Ishikawa (cell line): ENCODE data around the gene NDOR1.

Experiments
- CEBPB ChIP-seq: IDR thresholded peaks from 2 replicates; pipeline ENCODE4 v1.6.1; 2012
- CREB1 ChIP-seq: IDR thresholded peaks from 2 replicates; pipeline ENCODE4 v1.6.1; 2012; ENCODE audit warnings: low read depth
- EP300 ChIP-seq: IDR thresholded peaks from 2 replicates; pipeline ENCODE4 v1.6.1; 2012; ENCODE audit warnings: borderline replicate concordance
- MAX ChIP-seq: IDR thresholded peaks from 2 replicates; pipeline ENCODE4 v1.6.1; 2012
- NFIC ChIP-seq: IDR thresholded peaks from 2 replicates; pipeline ENCODE4 v1.6.1; 2012
- RAD21 ChIP-seq: IDR thresholded peaks from 2 replicates; pipeline ENCODE4 v1.6.1; 2012; ENCODE audit warnings: low read depth
- REST ChIP-seq: IDR thresholded peaks from 2 replicates; pipeline ENCODE4 v1.6.1; 2012; ENCODE audit warnings: low read depth, mild to moderate bottlenecking
- TCF12 ChIP-seq: IDR thresholded peaks from 2 replicates; pipeline ENCODE4 v1.6.1; 2012; ENCODE audit warnings: low read depth
- USF1 ChIP-seq: IDR thresholded peaks from 2 replicates; pipeline ENCODE4 v1.6.1; 2012
- YY1 ChIP-seq: IDR thresholded peaks from 2 replicates; pipeline ENCODE4 v1.6.1; 2012; ENCODE audit warnings: low read depth
- ZBTB7A ChIP-seq: IDR thresholded peaks from 2 replicates; pipeline ENCODE4 v1.6.1; 2012; ENCODE audit warnings: low read depth

GRCh38 chr9:137167277-137167746, 38.2 kb upstream of the NDOR1 start:
- TF ChIP-seq NFIC, result no peak
- no peak for TF ChIP-seq TCF12
- no peak for TF ChIP-seq ZBTB7A
- no peak for TF ChIP-seq USF1
- no peak for TF ChIP-seq YY1
- TF ChIP-seq CEBPB, result no peak
- no peak for TF ChIP-seq REST
- TF ChIP-seq MAX, result no peak
- no peak for TF ChIP-seq EP300
- no peak for TF ChIP-seq RAD21
- TF ChIP-seq CREB1, result no peak
